Inflammatory macrophage treated with lipopolysaccharide for 1 hour (primary cell): ENCODE data around the gene PPFIA2.
"Not testable (repeated sequence)": the region's sequence is repeated elsewhere in the genome, so short reads cannot be mapped to it uniquely, and the experiment has no call there.

ENCODE experiments used
- DNase-seq, 2 donors: peaks; one replicate each; pipeline ENCODE4 v3.0.0-alpha.2; 2020 to 2022

Gene PPFIA2

DNA sequence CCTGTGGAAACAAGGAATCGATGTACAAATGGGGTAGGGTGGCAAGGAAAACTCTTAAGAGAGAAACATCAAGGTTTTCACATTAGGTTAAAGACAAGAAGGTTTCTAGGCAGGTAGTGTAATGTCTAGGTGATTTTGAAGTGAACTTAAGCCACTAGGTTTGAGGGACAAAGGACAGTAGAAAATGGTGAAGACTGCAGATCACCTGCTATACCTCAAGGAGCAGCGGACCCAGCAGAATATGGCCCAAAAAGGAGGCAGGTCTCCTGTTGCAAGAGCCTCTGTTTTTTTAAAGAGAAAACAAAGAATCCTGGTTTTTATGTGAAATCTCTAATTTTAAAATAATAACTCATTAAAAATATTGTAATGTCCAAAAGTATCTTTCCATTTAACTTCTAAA, 503.2 kb downstream of the PPFIA2 start:
- DNase-seq, result no peak

DNA sequence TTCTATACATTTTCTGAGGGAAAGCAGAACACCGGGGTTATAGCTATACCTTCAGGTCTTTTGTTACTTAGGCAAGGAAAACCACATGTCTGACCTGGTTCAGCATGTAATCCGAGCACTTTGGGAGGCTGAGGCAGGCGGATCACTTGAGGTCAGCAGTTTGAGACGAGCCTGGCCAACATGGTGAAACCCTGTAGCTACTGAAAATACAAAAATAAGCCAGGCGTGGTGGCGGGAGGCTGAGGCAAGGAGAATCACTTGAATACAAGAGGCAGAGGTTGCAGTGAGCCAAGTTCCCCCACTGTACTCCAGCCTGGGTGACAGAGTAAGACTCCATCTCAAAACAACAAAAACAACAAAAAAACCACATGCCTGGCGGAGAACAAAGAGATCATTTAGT, 503.7 kb downstream of the PPFIA2 start:
- DNase-seq, result no peak

DNA sequence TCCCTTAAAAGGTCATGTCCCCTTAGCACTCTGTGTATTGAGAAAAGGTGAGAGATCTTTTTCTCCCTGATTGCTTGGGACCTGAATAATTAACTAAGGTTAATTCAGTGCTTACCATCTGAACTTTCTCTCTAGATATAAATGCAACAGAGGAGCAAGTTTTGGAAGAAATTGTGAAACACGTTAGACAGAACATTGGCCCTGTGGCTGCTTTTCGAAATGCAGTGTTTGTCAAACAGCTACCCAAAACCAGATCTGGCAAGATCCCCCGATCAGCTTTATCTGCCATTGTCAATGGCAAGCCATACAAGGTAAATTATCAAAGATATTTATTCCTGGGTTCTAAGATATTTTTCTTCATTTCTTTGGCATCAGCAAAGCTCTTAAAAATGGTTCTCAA, 505.8 kb downstream of the PPFIA2 start:
- no peak for DNase-seq

DNA sequence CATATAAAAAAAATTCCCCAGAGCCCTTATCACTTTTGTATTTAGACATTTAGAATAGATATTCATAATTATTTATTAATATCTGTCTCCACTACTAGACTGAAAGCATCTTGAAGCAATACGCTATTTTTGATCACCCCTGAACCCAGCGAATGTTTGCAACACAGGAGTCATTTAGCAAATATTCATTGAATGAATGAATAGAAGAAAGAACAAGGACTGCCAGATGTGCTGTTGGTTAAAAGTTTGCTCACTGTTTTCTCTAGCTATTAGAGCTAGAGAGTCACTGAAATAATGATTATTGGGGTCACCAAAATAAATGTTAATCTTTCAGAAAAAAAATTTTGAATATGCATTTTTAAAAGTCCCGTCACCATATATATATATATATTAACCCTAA, 506.9 kb downstream of the PPFIA2 start:
- DNase-seq, result no peak

DNA sequence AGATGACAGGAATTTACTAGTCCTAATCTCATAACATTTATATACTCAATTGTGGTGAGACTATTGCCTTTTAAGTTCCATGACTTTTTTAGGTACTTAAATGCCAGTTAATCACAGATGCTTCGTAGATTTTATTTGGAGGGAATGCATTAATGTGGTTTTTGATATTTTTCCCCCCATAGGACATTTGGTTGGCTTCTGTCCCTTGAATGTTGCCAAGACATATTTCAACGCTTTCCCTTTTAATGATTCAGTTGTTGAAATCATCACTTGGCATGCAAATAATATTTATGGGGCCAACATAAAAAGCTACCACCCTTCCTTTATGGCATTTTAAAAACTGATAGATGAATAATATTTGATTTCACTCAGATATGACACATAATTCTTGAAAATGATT, 509.2 kb downstream of the PPFIA2 start:
- DNase-seq, result no peak

DNA sequence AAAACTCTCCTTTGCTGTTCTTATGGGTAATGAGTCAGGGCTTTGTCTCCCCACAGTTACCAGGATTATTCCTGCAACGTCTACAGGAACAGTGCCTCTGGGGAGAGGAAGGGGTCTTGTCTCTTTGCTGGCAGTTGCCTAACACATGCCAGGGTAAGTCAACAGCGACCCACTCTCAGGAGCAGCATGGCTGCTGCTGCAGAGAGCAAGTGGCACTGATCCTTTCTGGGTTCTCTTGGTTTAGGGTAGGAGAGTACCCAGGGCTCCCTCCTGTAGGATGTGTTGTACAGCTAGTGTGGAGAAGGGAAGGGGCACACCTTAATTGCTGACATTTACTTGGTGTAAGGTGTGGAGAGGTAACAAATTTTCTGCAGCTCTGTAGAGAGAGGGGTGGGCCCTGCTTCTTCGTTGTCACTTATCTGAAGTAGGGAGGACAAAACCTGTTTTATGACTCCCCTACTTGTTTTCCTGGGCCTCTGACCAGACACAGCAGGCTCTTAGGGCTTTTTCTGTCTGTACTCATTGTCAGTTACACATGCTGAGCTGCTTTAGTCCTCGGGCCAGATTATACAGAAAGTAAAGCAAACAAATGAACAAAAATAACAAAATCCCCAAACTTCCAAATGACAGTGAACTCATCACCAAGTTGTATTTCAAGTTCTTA, 513.1 kb downstream of the PPFIA2 start:
- DNase-seq, result no peak

DNA sequence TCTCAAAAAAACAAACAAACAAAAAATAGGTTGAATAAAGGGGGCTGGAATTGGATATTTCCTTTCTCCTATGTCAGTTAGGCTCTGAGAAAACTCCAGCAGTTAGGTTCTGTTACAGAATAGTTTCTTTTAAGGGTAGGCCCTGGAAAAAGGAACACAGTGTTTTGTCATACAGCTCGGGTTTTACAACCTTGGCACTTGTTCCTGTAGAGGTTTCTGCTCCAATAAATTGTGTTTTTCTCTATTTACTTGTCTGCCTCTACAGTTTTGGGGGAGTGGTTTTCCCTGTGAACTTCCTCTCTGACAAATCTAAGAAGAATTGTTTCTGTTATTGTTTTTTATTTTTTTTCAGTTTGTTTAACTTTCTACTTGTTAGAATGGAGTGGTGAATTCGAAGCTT, 513.7 kb downstream of the PPFIA2 start:
- DNase-seq, result no peak

DNA sequence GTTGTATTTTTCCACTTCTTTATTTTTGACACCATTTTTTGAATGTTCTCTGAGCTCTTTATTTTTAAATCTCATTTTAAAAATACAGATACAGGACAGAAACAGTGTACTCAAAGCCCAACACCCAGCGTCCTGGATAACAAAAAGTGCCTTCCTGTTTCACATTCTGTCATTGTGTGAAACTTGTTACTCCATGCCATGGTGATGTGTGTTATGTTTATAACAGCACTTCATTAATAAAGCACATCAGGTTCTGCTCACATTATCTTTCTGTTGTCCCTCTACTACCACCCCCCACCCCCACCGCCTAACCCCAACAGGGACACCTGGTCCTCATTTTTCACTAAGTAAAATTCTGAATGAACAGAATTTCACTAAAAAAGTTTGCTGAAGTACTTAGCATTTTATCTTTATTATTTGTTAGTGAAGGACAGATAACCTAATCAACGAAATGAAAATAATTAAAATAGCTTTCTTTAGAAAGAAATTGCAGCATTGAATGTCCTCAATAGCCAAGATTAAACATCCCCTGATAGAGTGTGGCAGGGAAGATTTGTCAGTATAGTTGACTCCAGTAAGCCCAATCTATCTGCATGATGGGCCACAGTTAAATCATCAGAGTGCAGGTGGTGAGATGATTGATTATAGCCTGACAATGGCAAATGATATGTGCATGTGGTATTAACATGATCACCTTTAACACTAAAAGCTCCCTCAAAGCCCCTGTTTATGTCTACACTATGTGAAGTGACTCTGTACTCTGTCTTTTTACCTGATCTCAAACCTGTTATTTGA, 527.4 kb downstream of the PPFIA2 start:
- DNase-seq, result no peak

DNA sequence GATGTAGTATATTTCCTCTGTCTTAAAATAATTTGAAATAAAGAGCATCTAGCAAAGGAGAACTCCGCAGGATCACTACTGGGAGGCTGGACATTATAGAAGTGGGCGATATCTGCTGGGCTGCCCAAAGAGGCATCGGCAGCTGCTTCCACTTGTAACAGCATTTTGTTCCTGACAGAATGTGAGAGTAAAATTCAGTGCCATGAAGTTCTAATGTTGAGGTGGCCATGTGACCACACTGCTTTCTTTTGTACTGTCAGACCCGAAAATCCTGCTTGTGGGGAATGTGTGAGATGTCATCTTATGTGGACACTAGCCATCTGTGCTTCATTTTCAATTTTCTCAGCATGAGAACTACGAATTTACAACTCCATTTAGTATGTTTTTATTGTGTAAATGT, 529.4 kb downstream of the PPFIA2 start:
- DNase-seq, result no peak

DNA sequence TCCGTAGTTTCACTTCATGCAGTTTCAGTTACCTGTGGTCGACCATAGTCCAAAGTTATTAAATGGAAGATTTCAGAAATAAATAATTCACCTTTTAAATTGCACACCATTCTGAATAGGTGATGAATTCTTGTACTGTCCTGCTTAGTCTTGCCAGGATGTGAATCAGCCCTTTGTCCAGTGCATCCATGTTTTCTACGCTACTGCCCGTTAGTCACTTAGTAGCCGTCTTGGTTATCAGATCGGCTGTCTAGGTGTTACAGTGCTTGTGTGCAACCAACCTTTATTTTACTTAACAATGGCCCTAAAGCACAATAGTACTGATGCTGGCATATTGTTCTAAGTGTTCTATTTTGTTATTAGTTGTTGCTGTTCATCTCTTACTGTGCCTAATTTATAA, 534.5 kb downstream of the PPFIA2 start:
- no peak for DNase-seq

DNA sequence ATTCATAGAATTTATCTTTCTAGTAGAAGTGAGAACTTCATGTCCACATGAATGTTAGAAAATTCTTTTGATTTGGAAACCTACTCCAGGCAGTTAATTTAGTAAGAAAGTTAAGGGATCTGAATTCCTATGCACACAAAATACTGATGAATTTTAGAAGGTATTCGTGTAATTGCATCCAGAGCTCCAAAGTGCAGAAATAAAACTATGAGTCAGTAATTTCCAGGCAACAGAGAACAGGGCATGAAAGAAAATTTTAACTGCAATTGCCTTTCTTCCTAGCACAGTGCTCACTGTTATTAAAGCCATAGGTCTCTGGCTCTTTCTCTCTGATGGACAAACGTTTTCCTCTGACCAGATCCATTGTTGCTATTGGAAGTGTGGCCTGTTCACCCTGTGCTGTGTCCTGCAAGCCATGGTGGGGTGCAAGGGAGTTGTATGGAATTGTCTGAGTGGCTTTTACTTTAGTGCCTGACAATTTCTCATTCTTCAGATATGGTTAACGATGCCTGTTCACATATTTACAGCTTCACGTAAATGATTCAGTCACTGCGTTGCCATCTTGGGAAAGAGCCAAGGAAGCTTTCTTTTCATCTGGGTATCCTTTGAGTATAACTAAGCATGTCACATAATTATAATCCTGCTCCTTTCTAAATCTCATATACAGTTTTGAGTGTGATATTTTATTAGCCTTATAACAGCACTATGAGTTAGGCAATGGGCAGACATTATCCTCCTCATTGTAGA, 536.1 kb downstream of the PPFIA2 start:
- DNase-seq, result no peak

DNA sequence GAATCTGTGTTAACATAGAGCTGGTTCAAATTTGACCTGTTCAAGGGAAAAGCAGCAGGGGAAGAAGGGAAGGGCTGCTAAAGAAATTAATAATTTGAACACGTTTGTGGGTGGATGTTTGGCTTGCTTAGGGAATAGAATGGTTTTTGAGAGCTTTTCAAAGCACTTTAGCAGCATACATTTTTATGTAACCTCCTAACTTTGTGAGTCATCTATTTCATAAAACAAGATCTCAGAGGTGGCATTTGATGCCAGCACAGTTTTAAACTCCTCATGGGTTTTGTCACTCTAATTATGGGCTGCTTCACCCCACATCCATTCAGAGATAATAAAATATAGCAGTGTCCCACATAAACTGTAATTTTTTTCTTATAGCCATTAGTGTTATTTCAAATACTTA, 537.5 kb downstream of the PPFIA2 start:
- DNase-seq, result no peak

DNA sequence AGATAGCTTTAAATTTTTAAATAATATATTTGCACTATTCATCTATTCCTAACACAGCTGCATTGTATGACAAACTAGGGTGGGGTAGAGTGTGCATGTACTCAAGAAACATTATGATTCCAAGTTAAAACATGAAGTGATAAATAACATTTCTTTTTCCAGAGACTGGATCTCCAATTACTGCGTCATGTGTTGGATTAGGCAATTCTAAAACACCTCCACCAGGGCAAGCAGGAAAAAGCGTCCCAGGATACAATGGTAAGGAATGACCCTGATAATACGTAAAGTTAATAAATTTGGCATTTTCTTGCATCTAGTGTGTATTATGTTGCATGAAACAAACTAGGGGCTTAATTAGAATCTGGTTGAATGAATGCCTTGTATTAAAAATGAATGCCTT, 542.4 kb downstream of the PPFIA2 start:
- no peak for DNase-seq

DNA sequence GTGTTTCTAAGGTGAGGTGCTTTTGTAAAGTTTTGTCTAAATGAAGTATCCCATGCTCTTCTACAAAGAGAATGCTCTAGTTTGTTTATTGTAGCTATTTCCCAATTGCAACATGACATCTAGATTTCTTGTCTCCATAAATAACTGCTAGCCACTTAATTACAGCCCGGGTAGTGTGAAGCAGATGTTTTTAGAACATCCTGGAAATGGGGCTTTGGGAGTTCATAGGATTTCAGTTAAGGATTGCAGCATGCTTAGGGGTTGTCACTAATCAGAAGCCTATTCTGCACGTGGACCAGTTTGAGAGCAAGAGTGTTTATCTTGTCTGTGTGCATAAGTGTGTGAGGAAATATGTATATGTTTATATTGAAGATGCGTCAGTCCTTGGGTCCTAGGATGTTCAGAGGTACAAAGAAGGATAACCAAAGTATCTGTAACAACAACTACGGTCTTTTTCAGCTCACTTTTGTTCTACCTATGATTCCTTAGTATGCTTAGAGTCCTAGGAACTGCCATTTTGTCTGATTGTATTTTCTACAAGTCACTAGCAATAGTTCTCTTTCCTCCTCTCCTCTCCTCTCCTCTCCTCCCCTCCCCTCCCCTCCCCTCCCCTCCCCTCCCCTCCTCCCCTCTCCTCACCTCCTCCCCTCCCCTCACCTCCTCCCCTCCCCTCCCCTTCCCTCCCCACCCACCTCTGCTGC, 546.0 kb downstream of the PPFIA2 start:
- no peak for DNase-seq

DNA sequence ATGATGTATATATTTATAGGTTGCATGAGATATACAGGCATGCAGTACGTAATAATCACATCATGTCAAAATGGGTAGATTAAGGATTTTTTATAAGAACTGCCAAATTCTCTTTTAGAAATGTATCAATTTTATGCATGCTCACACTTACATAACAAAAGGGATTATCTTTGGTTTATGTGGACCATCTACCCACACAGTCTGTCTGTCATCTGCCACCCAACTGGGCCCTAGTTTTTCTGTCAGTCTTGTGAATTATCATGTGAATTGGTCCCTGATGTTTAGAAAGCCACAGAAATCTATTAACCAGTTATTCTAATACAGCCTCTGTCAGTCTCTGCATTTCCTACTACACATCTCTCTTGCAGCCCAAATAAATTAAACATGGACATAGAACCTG, 547.8 kb downstream of the PPFIA2 start:
- DNase-seq, result no peak

DNA sequence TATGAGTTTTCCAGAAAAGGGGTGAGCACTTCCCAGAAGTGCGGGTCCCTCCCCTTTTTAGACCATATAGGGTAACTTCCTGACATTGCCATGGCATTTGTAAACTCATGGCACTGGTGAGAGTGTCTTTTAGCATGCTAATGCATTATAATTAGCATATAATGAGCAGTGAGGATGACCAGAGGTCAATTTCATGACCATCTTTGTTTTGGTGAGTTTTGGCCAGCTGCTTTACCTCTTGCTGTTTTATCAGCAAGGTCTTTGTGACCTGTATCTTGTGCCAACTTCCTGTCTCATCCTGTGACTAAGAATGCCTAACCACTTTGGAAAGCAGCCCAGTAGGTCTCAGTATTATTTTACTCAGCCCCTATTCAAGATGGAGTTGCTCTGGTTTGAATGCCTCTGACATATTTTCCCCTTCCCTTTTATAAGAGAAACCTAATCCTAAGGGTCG, 549.4 kb downstream of the PPFIA2 start:
- DNase-seq, result not testable (repeated sequence)

DNA sequence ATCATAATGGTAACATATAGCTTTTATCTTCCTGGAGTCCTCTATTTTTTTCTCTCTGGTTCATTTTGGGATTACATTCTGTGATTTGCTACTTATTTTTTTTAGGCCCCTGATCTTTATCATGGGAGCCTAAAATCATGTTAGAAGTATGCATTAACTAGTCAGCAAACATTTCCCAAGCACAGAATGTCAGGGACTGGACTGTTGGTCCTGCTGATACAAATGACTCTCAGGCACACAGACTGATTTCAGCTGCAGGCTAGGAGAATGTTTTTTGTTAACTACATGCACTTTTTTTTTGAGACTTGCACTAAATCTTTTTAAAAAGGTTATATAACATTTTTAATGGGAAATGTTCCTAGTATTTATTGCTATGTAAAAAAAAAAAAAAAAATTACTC, 550.1 kb downstream of the PPFIA2 start:
- DNase-seq, result no peak

DNA sequence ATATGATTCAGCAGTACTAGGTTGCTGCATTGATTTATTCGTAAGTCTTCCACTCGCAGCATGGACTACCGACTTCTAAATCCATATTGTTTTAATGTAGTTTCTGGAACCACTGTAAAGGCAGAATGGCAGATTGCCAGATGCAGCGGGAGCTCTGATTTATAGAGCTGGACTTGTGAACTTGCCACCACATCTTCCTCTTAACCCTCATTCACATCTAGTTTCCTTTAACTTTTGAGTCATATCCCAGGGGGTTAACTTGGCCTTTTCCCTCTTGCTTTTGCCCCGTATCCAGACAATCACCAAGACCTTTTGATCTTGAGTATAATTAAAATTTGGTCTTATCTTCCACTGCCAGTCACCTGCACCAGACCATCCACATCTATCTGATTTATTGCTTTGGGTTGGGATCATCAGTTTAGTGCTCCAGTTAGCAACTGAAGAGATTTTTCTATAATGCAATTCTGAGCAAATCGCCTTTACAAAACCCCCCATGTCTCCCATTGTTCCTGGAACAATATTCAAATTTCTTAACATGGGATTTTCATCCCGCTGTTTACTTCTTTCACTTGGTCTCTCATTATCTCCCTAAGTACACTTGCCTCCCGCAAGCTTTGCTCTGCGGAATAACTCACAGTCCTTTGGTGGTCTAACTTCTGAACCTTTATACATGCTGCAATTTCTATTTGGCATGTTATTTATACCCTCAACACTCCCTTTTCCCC, 550.8 kb downstream of the PPFIA2 start:
- no peak for DNase-seq
